Mesodermal cell (in vitro differentiated cells): ENCODE data around the gene PAX1.

Source experiments
- H3K27ac ChIP-seq: 2 replicates; pipeline ENCODE4 v1.7.0; 2013; ENCODE audit warnings: mild to moderate bottlenecking, low read depth, low read length, moderate library complexity; ENCODE audit not compliant: severe bottlenecking
- H3K36me3 ChIP-seq: 2 replicates; pipeline ENCODE4 v1.7.1; 2013; ENCODE audit warnings: mild to moderate bottlenecking, low read length, moderate library complexity; ENCODE audit not compliant: control insufficient read depth, insufficient read depth
- H3K4me1 ChIP-seq: one replicate; pipeline ENCODE4 v1.7.1; 2013; ENCODE audit warnings: mild to moderate bottlenecking, low read length; ENCODE audit not compliant: insufficient read depth, control insufficient read depth, poor library complexity, severe bottlenecking
- H3K4me3 ChIP-seq: 2 replicates; pipeline ENCODE4 v1.7.0; 2013; ENCODE audit warnings: low read length, control low read depth, mild to moderate bottlenecking; ENCODE audit not compliant: insufficient read depth, poor library complexity, severe bottlenecking; ENCODE audit errors: extremely low read depth
- H3K9me3 ChIP-seq: 2 replicates; pipeline ENCODE4 v1.7.1; 2013; ENCODE audit warnings: mild to moderate bottlenecking, low read length, moderate library complexity; ENCODE audit not compliant: control insufficient read depth
- WGBS, 2 experiments: methylation state at CpG; one replicate each; pipeline ENCODE4 v1.1.5; 2013; ENCODE audit warnings: missing lambda C conversion rate in 2 of 2; ENCODE audit not compliant: insufficient coverage in 2 of 2; 5-methylcytosine and 5-hydroxymethylcytosine counted together

Gene PAX1

GRCh38 chr20:21681922-21682318, 23.5 kb upstream of the PAX1 start:
- H3K4me3 ChIP-seq: no peak overlapping the region
- H3K36me3 ChIP-seq: no peaks in the 10 kb centered on the region
- H3K27ac ChIP-seq: no peak overlapping the region
- H3K9me3 ChIP-seq: no peaks in the 10 kb centered on the region
- WGBS, 2 experiments: 91 to 94% methylated on average over 10 of the region's 10 CpGs
- no peaks in the 10 kb centered on the region for H3K4me1 ChIP-seq

GRCh38 chr20:21682521-21682954, 22.9 kb upstream of the PAX1 start:
- Histone ChIP-seq H3K4me1 (no peaks in the 10 kb centered on the region), H3K9me3 (no peaks in the 10 kb centered on the region), H3K4me3 (no peak overlapping the region), H3K27ac (no peak overlapping the region), H3K36me3 (no peaks in the 10 kb centered on the region)
- WGBS, 2 experiments: 75 to 92% methylated on average over 6 to 8 of the region's 8 CpGs

- 36 to 55% methylated on average over 2 of the region's 3 CpGs for WGBS, 2 experiments
- no peaks in the 10 kb centered on the region for H3K36me3 ChIP-seq
- H3K9me3 ChIP-seq: no peaks in the 10 kb centered on the region
- H3K27ac ChIP-seq: no peak overlapping the region
- H3K4me1 ChIP-seq: no peaks in the 10 kb centered on the region
- H3K4me3 ChIP-seq: no peak overlapping the region
Observed at GRCh38 chr20:21684671-21685070, 20.8 kb upstream of the PAX1 start.

GRCh38 chr20:21685981-21686380, 19.5 kb upstream of the PAX1 start:
- no peak overlapping the region for H3K4me3 ChIP-seq
- H3K36me3 ChIP-seq: no peaks in the 10 kb centered on the region
- WGBS, 2 experiments: 83 to 100% methylated on average over 2 of the region's 2 CpGs
- no peaks in the 10 kb centered on the region for H3K9me3 ChIP-seq
- no peaks in the 10 kb centered on the region for H3K4me1 ChIP-seq
- H3K27ac ChIP-seq: no peak overlapping the region

- no peaks in the 10 kb centered on the region for H3K36me3 ChIP-seq
- no peaks in the 10 kb centered on the region for H3K9me3 ChIP-seq
- H3K4me1 ChIP-seq: no peaks in the 10 kb centered on the region
- H3K27ac ChIP-seq: no peak overlapping the region
- WGBS, 2 experiments: 22 to 24% methylated on average over 5 of the region's 8 CpGs
- no peak overlapping the region for H3K4me3 ChIP-seq
Observed at GRCh38 chr20:21693322-21693721, 12.1 kb upstream of the PAX1 start.

GRCh38 chr20:21698494-21699215, 6.8 kb upstream of the PAX1 start:
- Histone ChIP-seq H3K4me3 (no peak overlapping the region), H3K4me1 (no peaks in the 10 kb centered on the region), H3K9me3 (no peaks in the 10 kb centered on the region), H3K27ac (no peak overlapping the region), H3K36me3 (no peaks in the 10 kb centered on the region)
- WGBS, 2 experiments: 9 to 16% methylated on average over 5 to 8 of the region's 9 CpGs

- no peak overlapping the region for H3K4me3 ChIP-seq
- no peaks in the 10 kb centered on the region for H3K9me3 ChIP-seq
- H3K27ac ChIP-seq: no peak overlapping the region
- H3K36me3 ChIP-seq: no peaks in the 10 kb centered on the region
- WGBS, 2 experiments: 11 to 33% methylated on average over 3 to 4 of the region's 8 CpGs
- H3K4me1 ChIP-seq: no peaks in the 10 kb centered on the region
Observed at GRCh38 chr20:21699216-21699508, 6.3 kb upstream of the PAX1 start.

- no peak overlapping the region for H3K4me3 ChIP-seq
- peaks cover 3% of the 10 kb centered on the region for H3K4me1 ChIP-seq
- H3K36me3 ChIP-seq: no peaks in the 10 kb centered on the region
- no peaks in the 10 kb centered on the region for H3K9me3 ChIP-seq
- H3K27ac ChIP-seq: no peak overlapping the region
- WGBS, 2 experiments: 1 to 3% methylated on average over 24 to 29 of the region's 33 CpGs
Observed at GRCh38 chr20:21701171-21701876, 4.1 kb upstream of the PAX1 start.

GRCh38 chr20:21702016-21702415, 3.4 kb upstream of the PAX1 start:
- WGBS, 2 experiments: 3% methylated on average over 14 of the region's 14 CpGs
- no peaks in the 10 kb centered on the region for H3K9me3 ChIP-seq
- H3K36me3 ChIP-seq: no peaks in the 10 kb centered on the region
- no peak overlapping the region for H3K27ac ChIP-seq
- peaks cover 4% of the 10 kb centered on the region for H3K4me1 ChIP-seq
- no peak overlapping the region for H3K4me3 ChIP-seq

GRCh38 chr20:21702553-21703470, 2.7 kb upstream of the PAX1 start:
- no peak overlapping the region for H3K27ac ChIP-seq
- H3K36me3 ChIP-seq: no peaks in the 10 kb centered on the region
- WGBS, 2 experiments: 1 to 2% methylated on average over 37 to 41 of the region's 54 CpGs
- H3K4me3 ChIP-seq: no peak overlapping the region
- no peaks in the 10 kb centered on the region for H3K9me3 ChIP-seq
- H3K4me1 ChIP-seq: peaks cover 4% of the 10 kb centered on the region
